GM19324 (cell line): ENCODE results near the gene BCAM.
"Not testable (repeated sequence)": the region's sequence is repeated elsewhere in the genome, so short reads cannot be mapped to it uniquely, and the experiment has no call there.

ENCODE experiments used
- ATAC-seq: cut with Tn5 transposase; IDR thresholded peaks from one replicate; pipeline ENCODE4 v1.9.1; 2021; ENCODE audit warnings: mild to moderate bottlenecking, moderate library complexity; ENCODE audit not compliant: unreplicated experiment, low FRiP score

BCAM gene

GRCh38 chr19:44813841-44814470, 5.1 kb downstream of the BCAM start:
- ATAC-seq: no peak

GRCh38 chr19:44814517-44814916, 5.6 kb downstream of the BCAM start:
- ATAC-seq: no peak

GRCh38 chr19:44816301-44816700, 7.4 kb downstream of the BCAM start:
- no peak for ATAC-seq

- ATAC-seq: no peak
Measured at GRCh38 chr19:44817725-44818465, 9.0 kb downstream of the BCAM start.

- ATAC-seq: no peak
Measured at GRCh38 chr19:44818466-44819031, 9.6 kb downstream of the BCAM start.

GRCh38 chr19:44819246-44819832, 10.4 kb downstream of the BCAM start:
- no peak for ATAC-seq

GRCh38 chr19:44820648-44821609, 12.0 kb downstream of the BCAM start:
- ATAC-seq: no peak

GRCh38 chr19:44822177-44822576, 13.3 kb downstream of the BCAM start:
- no peak for ATAC-seq

GRCh38 chr19:44822670-44823372, 13.9 kb downstream of the BCAM start:
- no peak for ATAC-seq

- no peak for ATAC-seq
Measured at GRCh38 chr19:44823373-44823698, 14.4 kb downstream of the BCAM start.

- ATAC-seq: no peak
Measured at GRCh38 chr19:44824761-44825160, 15.9 kb downstream of the BCAM start.

- ATAC-seq: not testable (repeated sequence)
Measured at GRCh38 chr19:44832875-44833274, 24.0 kb downstream of the BCAM start.

GRCh38 chr19:44834399-44834798, 25.5 kb downstream of the BCAM start:
- not testable (repeated sequence) for ATAC-seq

- ATAC-seq: no peak
Measured at GRCh38 chr19:44839276-44839675, 30.4 kb downstream of the BCAM start.

GRCh38 chr19:44840811-44841210, 31.9 kb downstream of the BCAM start:
- no peak for ATAC-seq

GRCh38 chr19:44841231-44841630, 32.3 kb downstream of the BCAM start:
- ATAC-seq: no peak

GRCh38 chr19:44845286-44845611, 36.3 kb downstream of the BCAM start:
- no peak for ATAC-seq

GRCh38 chr19:44845612-44846454, 36.9 kb downstream of the BCAM start, which contains the start of gene NECTIN2:
TSS of gene NECTIN2 (plus strand) at chr19:44846297. CDS start at chr19:44846526, 229 bp downstream.
- no peak for ATAC-seq
